GM23338 (cell line): ENCODE results near the gene NPDC1. TPM values are rescaled to one million over a fixed set of nuclear protein-coding genes. Genes with fewer than 3 reads are reported as not detected.

Source experiments
- ATAC-seq: fragments of 200-7000 bp; cut with Tn5 transposase; 3 replicates; pipeline ENCODE4 v1.9.1; 2020
- DNase-seq: peaks from one replicate; pipeline ENCODE4 v3.0.0-alpha.2; 2015; ENCODE audit warnings: low spot score
- H2AFZ ChIP-seq: fragments of 200-600 bp; sonication (generic); 2 replicates; pipeline ENCODE4 v1.8.0; 2016; ENCODE audit warnings: antibody characterized with exemption, mild to moderate bottlenecking, moderate library complexity
- H3F3A ChIP-seq: fragments of 200-600 bp; sonication (generic); replicated peaks from 2 replicates; pipeline ENCODE4 v1.8.0; 2017; ENCODE audit warnings: antibody characterized with exemption, mixed run types, low read depth
- H3K27ac ChIP-seq: fragments of 200-600 bp; sonication (generic); 2 replicates; pipeline ENCODE4 v1.6.1; 2016; ENCODE audit warnings: low read depth
- H3K27me3 ChIP-seq: fragments of 200-600 bp; sonication (generic); 2 replicates; pipeline ENCODE4 v1.8.0; 2016; ENCODE audit warnings: mild to moderate bottlenecking, mixed run types, moderate library complexity; ENCODE audit not compliant: insufficient read depth
- H3K36me3 ChIP-seq: fragments of 200-600 bp; sonication (generic); 2 replicates; pipeline ENCODE4 v1.8.0; 2016; ENCODE audit warnings: mild to moderate bottlenecking; ENCODE audit not compliant: insufficient read depth
- H3K4me1 ChIP-seq: fragments of 200-600 bp; sonication (generic); 2 replicates; pipeline ENCODE4 v1.8.0; 2016; ENCODE audit warnings: mild to moderate bottlenecking, moderate library complexity; ENCODE audit not compliant: insufficient read depth
- H3K4me2 ChIP-seq: fragments of 200-600 bp; sonication (generic); 2 replicates; pipeline ENCODE4 v1.7.1; 2017; ENCODE audit warnings: mixed run types
- H3K4me3 ChIP-seq: fragments of 200-600 bp; sonication (generic); 2 replicates; pipeline ENCODE4 v1.6.1; 2016; ENCODE audit warnings: mixed run types
- H3K79me2 ChIP-seq: fragments of 200-600 bp; sonication (generic); replicated peaks from 2 replicates; pipeline ENCODE4 v1.8.0; 2017; ENCODE audit warnings: mild to moderate bottlenecking; ENCODE audit not compliant: insufficient read depth
- H3K9me2 ChIP-seq: fragments of 200-600 bp; sonication (generic); 2 replicates; pipeline ENCODE4 v1.8.0; 2017; ENCODE audit not compliant: insufficient read depth
- H4K20me1 ChIP-seq: fragments of 200-600 bp; sonication (generic); replicated peaks from 2 replicates; pipeline ENCODE4 v1.8.0; 2017; ENCODE audit warnings: mild to moderate bottlenecking; ENCODE audit not compliant: insufficient read depth
- H3K27ac Mint-ChIP-seq: 2 replicates; pipeline ENCODE4 v1.8.0; 2020; ENCODE audit warnings: inconsistent platforms, mild to moderate bottlenecking, moderate library complexity, mixed read lengths
- H3K27me3 Mint-ChIP-seq: 3 replicates; pipeline ENCODE4 v1.8.0; 2022; ENCODE audit warnings: low read depth, mild to moderate bottlenecking, moderate library complexity, mixed read lengths, inconsistent platforms; ENCODE audit not compliant: insufficient read depth, poor library complexity
- H3K36me3 Mint-ChIP-seq: 3 replicates; pipeline ENCODE4 v1.8.0; 2021; ENCODE audit warnings: low read depth, mild to moderate bottlenecking, inconsistent platforms, moderate library complexity, mixed read lengths
- H3K4me1 Mint-ChIP-seq: 3 replicates; pipeline ENCODE4 v1.8.0; 2020; ENCODE audit warnings: mild to moderate bottlenecking, inconsistent platforms, mixed read lengths
- H3K4me3 Mint-ChIP-seq: 3 replicates; pipeline ENCODE4 v1.8.0; 2021; ENCODE audit warnings: moderate library complexity, mild to moderate bottlenecking, inconsistent platforms, mixed read lengths
- H3K9me3 Mint-ChIP-seq: 3 replicates; pipeline ENCODE4 v1.8.0; 2020; ENCODE audit warnings: moderate library complexity, mild to moderate bottlenecking, inconsistent platforms, mixed read lengths
- CTCF ChIP-seq, 2 experiments: fragments of 200-600 bp in 1 of 2; sonication (generic) in 1 of 2; conservative IDR thresholded peaks; 2 replicates each; pipeline versions ENCODE4 v1.5.1 to v1.6.1; 2016 to 2017; ENCODE audit warnings: antibody characterized with exemption in 2 of 2, low read depth in 2 of 2, mild to moderate bottlenecking in 2 of 2, moderate library complexity in 1 of 2
- EZH2phosphoT487 ChIP-seq: fragments of 200-600 bp; sonication (generic); IDR thresholded peaks from one replicate; pipeline ENCODE4 v1.8.1; 2018; ENCODE audit warnings: antibody characterized with exemption; ENCODE audit not compliant: unreplicated experiment
- JUNB ChIP-seq: IDR thresholded peaks from one replicate; pipeline ENCODE4 v1.6.1; 2016; ENCODE audit warnings: antibody characterized with exemption; ENCODE audit not compliant: unreplicated experiment
- NANOG ChIP-seq: IDR thresholded peaks from 2 replicates; pipeline ENCODE4 v1.6.1; 2016; ENCODE audit warnings: antibody characterized with exemption, borderline replicate concordance
- POLR2AphosphoS5 ChIP-seq: IDR thresholded peaks from 2 replicates; pipeline ENCODE4 v1.6.1; 2016; ENCODE audit warnings: antibody characterized with exemption, low read depth
- polyA plus RNA-seq: library from polyadenylated mRNA; unstranded; fragments of >200 nt; fragmentation: Nextera tagmentation; extraction: Ambion mirVana; gene quantifications from 2 replicates; pipeline ENCODE4 v1.2.1, GENCODE V29; 2016
- total RNA-seq: library from RNA; depleted of rRNA; stranded (reverse); fragments of >200 nt; shearing (Covaris generic); gene quantifications from 2 replicates; pipeline ENCODE4 v1.2.3, GENCODE V29; 2014
- TF ChIP-seq, protein P1 (sequence below): IDR thresholded peaks from one replicate; pipeline ENCODE4 v1.6.1; 2018; ENCODE audit warnings: antibody characterized with exemption; ENCODE audit not compliant: unreplicated experiment
- TF ChIP-seq, protein P2 (sequence below): IDR thresholded peaks from 2 replicates; pipeline ENCODE4 v1.6.1; 2016; ENCODE audit warnings: antibody characterized with exemption
- TF ChIP-seq, protein P3 (sequence below): fragments of 250-450 bp; sonication (Bioruptor Pico); IDR thresholded peaks from 2 replicates; pipeline ENCODE4 v1.5.0; 2020; ENCODE audit warnings: mild to moderate bottlenecking, moderate library complexity

The NPDC1 gene
- total and polyA plus RNA-seq, 2 experiments from 2014 or later = 34.3 to 35.5 TPM

GRCh38 chr9:136995362-136995761 lies 50.6 kb downstream of the NPDC1 start (continued):
- TF ChIP-seq, protein P1, sequence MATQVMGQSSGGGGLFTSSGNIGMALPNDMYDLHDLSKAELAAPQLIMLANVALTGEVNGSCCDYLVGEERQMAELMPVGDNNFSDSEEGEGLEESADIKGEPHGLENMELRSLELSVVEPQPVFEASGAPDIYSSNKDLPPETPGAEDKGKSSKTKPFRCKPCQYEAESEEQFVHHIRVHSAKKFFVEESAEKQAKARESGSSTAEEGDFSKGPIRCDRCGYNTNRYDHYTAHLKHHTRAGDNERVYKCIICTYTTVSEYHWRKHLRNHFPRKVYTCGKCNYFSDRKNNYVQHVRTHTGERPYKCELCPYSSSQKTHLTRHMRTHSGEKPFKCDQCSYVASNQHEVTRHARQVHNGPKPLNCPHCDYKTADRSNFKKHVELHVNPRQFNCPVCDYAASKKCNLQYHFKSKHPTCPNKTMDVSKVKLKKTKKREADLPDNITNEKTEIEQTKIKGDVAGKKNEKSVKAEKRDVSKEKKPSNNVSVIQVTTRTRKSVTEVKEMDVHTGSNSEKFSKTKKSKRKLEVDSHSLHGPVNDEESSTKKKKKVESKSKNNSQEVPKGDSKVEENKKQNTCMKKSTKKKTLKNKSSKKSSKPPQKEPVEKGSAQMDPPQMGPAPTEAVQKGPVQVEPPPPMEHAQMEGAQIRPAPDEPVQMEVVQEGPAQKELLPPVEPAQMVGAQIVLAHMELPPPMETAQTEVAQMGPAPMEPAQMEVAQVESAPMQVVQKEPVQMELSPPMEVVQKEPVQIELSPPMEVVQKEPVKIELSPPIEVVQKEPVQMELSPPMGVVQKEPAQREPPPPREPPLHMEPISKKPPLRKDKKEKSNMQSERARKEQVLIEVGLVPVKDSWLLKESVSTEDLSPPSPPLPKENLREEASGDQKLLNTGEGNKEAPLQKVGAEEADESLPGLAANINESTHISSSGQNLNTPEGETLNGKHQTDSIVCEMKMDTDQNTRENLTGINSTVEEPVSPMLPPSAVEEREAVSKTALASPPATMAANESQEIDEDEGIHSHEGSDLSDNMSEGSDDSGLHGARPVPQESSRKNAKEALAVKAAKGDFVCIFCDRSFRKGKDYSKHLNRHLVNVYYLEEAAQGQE = no peak
- TF ChIP-seq, protein P2, sequence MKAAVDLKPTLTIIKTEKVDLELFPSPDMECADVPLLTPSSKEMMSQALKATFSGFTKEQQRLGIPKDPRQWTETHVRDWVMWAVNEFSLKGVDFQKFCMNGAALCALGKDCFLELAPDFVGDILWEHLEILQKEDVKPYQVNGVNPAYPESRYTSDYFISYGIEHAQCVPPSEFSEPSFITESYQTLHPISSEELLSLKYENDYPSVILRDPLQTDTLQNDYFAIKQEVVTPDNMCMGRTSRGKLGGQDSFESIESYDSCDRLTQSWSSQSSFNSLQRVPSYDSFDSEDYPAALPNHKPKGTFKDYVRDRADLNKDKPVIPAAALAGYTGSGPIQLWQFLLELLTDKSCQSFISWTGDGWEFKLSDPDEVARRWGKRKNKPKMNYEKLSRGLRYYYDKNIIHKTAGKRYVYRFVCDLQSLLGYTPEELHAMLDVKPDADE = no peak
- no peak for TF ChIP-seq EZH2phosphoT487
- no peak for TF ChIP-seq CTCF (conservative IDR thresholded peaks at IDR 0.05; ENCODE audit: low read depth in 2 of 2)

- Histone ChIP-seq H3K4me3 (peak overlapping the region; percentile 55), H3K36me3 (no peaks in the 10 kb centered on the region), H3K27ac (no peak overlapping the region), H4K20me1 (no peaks in the 10 kb centered on the region), H3K4me1 (peaks cover 6% of the 10 kb centered on the region; the same call in 1 of the 2 replicates), H3K79me2 (no peaks in the 10 kb centered on the region), H3K4me2 (peak overlapping the region; percentile 86), H3K27me3 (peaks cover 50% of the 10 kb centered on the region), H3F3A (no peaks in the 10 kb centered on the region), H3K9me2 (no peaks in the 10 kb centered on the region), H2AFZ (no peak overlapping the region)
- Mint-ChIP-seq H3K4me1 (peaks cover 3% of the 10 kb centered on the region), H3K4me3 (peak overlapping the region; percentile 46; the same call in 2 of the 3 replicates), H3K36me3 (no peaks in the 10 kb centered on the region; the same call in 2 of the 3 replicates), H3K9me3 (peaks cover 10% of the 10 kb centered on the region), H3K27ac (no peak overlapping the region), H3K27me3 (peaks cover 28% of the 10 kb centered on the region)
- peak; percentile 31 for ATAC-seq
- TF ChIP-seq, protein P1 = peak; percentile 69
- TF ChIP-seq EZH2phosphoT487 (no peak), JUNB (no peak), POLR2AphosphoS5 (peak; percentile 12; the same call in 1 of the 2 replicates), NANOG (no peak)
- TF ChIP-seq, protein P3, sequence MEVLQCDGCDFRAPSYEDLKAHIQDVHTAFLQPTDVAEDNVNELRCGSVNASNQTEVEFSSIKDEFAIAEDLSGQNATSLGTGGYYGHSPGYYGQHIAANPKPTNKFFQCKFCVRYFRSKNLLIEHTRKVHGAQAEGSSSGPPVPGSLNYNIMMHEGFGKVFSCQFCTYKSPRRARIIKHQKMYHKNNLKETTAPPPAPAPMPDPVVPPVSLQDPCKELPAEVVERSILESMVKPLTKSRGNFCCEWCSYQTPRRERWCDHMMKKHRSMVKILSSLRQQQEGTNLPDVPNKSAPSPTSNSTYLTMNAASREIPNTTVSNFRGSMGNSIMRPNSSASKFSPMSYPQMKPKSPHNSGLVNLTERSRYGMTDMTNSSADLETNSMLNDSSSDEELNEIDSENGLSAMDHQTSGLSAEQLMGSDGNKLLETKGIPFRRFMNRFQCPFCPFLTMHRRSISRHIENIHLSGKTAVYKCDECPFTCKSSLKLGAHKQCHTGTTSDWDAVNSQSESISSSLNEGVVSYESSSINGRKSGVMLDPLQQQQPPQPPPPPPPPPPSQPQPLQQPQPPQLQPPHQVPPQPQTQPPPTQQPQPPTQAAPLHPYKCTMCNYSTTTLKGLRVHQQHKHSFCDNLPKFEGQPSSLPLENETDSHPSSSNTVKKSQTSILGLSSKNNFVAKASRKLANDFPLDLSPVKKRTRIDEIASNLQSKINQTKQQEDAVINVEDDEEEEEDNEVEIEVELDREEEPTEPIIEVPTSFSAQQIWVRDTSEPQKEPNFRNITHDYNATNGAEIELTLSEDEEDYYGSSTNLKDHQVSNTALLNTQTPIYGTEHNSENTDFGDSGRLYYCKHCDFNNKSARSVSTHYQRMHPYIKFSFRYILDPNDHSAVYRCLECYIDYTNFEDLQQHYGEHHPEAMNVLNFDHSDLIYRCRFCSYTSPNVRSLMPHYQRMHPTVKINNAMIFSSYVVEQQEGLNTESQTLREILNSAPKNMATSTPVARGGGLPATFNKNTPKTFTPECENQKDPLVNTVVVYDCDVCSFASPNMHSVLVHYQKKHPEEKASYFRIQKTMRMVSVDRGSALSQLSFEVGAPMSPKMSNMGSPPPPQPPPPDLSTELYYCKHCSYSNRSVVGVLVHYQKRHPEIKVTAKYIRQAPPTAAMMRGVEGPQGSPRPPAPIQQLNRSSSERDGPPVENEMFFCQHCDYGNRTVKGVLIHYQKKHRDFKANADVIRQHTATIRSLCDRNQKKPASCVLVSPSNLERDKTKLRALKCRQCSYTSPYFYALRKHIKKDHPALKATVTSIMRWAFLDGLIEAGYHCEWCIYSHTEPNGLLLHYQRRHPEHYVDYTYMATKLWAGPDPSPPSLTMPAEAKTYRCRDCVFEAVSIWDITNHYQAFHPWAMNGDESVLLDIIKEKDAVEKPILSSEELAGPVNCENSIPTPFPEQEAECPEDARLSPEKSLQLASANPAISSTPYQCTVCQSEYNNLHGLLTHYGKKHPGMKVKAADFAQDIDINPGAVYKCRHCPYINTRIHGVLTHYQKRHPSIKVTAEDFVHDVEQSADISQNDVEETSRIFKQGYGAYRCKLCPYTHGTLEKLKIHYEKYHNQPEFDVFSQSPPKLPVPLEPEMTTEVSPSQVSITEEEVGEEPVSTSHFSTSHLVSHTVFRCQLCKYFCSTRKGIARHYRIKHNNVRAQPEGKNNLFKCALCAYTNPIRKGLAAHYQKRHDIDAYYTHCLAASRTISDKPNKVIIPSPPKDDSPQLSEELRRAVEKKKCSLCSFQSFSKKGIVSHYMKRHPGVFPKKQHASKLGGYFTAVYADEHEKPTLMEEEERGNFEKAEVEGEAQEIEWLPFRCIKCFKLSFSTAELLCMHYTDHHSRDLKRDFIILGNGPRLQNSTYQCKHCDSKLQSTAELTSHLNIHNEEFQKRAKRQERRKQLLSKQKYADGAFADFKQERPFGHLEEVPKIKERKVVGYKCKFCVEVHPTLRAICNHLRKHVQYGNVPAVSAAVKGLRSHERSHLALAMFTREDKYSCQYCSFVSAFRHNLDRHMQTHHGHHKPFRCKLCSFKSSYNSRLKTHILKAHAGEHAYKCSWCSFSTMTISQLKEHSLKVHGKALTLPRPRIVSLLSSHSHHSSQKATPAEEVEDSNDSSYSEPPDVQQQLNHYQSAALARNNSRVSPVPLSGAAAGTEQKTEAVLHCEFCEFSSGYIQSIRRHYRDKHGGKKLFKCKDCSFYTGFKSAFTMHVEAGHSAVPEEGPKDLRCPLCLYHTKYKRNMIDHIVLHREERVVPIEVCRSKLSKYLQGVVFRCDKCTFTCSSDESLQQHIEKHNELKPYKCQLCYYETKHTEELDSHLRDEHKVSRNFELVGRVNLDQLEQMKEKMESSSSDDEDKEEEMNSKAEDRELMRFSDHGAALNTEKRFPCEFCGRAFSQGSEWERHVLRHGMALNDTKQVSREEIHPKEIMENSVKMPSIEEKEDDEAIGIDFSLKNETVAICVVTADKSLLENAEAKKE (CRISPR knock-in tag) = no peak
- DNase-seq = peak; percentile 74
Observed at GRCh38 chr9:136994888-136995230, 51.1 kb downstream of the NPDC1 start.
